ENCODE results near the gene CDKN2B-AS1. TPM values are rescaled to one million over a fixed set of nuclear protein-coding genes. Genes with fewer than 3 reads are reported as not detected.
A peak's percentile ranks its signal among the peaks of the same experiment; 100 is the strongest.

The CDKN2B-AS1 gene
- total and polyA plus RNA-seq, 2 of the 13 experiments (the other 11 are each of a cell fraction or from before 2014, with no cell fraction given): 0.64 to 2.3 TPM

GRCh38 chr9:22158927-22159346 lies 164.3 kb downstream of the CDKN2B-AS1 start (continued):
- TF ChIP-seq ZBTB21 (CRISPR knock-in tag; IDR thresholded peaks at IDR 0.05) (no peak), MED8 (CRISPR knock-in tag; IDR thresholded peaks at IDR 0.05; ENCODE audit: insufficient replicate concordance) (no peak), ZSCAN31 (CRISPR knock-in tag; IDR thresholded peaks at IDR 0.05; ENCODE audit: low read depth) (no peak), EED (CRISPR knock-in tag; IDR thresholded peaks at IDR 0.05) (no peak), KLF12 (CRISPR knock-in tag; IDR thresholded peaks at IDR 0.05; ENCODE audit: borderline replicate concordance) (no peak), ZNF691 (CRISPR knock-in tag; IDR thresholded peaks at IDR 0.05; ENCODE audit: borderline replicate concordance, low read depth) (no peak), CENPX (CRISPR knock-in tag; IDR thresholded peaks at IDR 0.05) (no peak), ZNF350 (CRISPR knock-in tag; IDR thresholded peaks at IDR 0.05; ENCODE audit: borderline replicate concordance, low read depth) (no peak), ZNF879 (CRISPR knock-in tag; IDR thresholded peaks at IDR 0.05) (no peak), DPF2 (CRISPR knock-in tag; IDR thresholded peaks at IDR 0.05; ENCODE audit: borderline replicate concordance, low read depth) (peak; percentile 52; the same call in 1 of the 2 replicates), NFAT5 (CRISPR knock-in tag; IDR thresholded peaks at IDR 0.05) (no peak), TFDP1 (CRISPR knock-in tag; IDR thresholded peaks at IDR 0.05; ENCODE audit: borderline replicate concordance) (no peak), STAG1 (CRISPR knock-in tag; IDR thresholded peaks at IDR 0.05) (no peak), HNF4G (IDR thresholded peaks at IDR 0.05; ENCODE audit: borderline replicate concordance, low read depth, low read length) (no peak), HNF4G (CRISPR knock-in tag; IDR thresholded peaks at IDR 0.05; ENCODE audit: borderline replicate concordance, low read depth) (no peak), HOXA3 (CRISPR knock-in tag; IDR thresholded peaks at IDR 0.05) (no peak), HIC2 (CRISPR knock-in tag; IDR thresholded peaks at IDR 0.05; ENCODE audit: low read depth) (no peak), ZNF10 (CRISPR knock-in tag; IDR thresholded peaks at IDR 0.05; ENCODE audit: borderline replicate concordance, low read depth) (no peak), MAX (IDR thresholded peaks at IDR 0.05) (peak; percentile 25; the same call in 1 of the 2 replicates), ZNF101 (CRISPR knock-in tag; IDR thresholded peaks at IDR 0.05; ENCODE audit: borderline replicate concordance, low read depth) (no peak)

Data from HepG2 (cell line).